ENCODE results near the gene RNF227.

The RNF227 gene

GRCh38 chr17:7889166-7889955 lies 26.7 kb downstream of the RNF227 start:
- peak; percentile 41 for TF ChIP-seq CTCF (conservative IDR thresholded peaks at IDR 0.05; ENCODE audit: low read depth, low read length)
- peak; percentile 84 for DNase-seq (ENCODE audit: low read depth)
- no peak overlapping the region for H3K4me3 ChIP-seq (ENCODE audit: low read depth, low read length)

GRCh38 chr17:7888184-7888920 lies 27.7 kb downstream of the RNF227 start, which contains the start of gene CHD3:
CHD3 (plus strand) TSS chr17:7888789; CDS start chr17:7889001, 212 bp downstream.
- peak within 1 kb of the TSS; percentile 58 for H3K4me3 ChIP-seq (ENCODE audit: low read depth, low read length)
- TF ChIP-seq CTCF (conservative IDR thresholded peaks at IDR 0.05; ENCODE audit: low read depth, low read length) = no peak
- peak; percentile 50 for DNase-seq (ENCODE audit: low read depth)

GRCh38 chr17:7887482-7888183 lies 28.5 kb downstream of the RNF227 start:
- TF ChIP-seq CTCF (conservative IDR thresholded peaks at IDR 0.05; ENCODE audit: low read depth, low read length) = no peak
- peak overlapping the region; percentile 86 for H3K4me3 ChIP-seq (ENCODE audit: low read depth, low read length)
- DNase-seq (ENCODE audit: low read depth) = peak; percentile 99

GRCh38 chr17:7887038-7887481 lies 29.0 kb downstream of the RNF227 start:
- peak; percentile 20 for TF ChIP-seq CTCF (conservative IDR thresholded peaks at IDR 0.05; ENCODE audit: low read depth, low read length)
- H3K4me3 ChIP-seq (ENCODE audit: low read depth, low read length) = peak overlapping the region; percentile 86
- DNase-seq (ENCODE audit: low read depth) = no peak

- peak; percentile 28 for DNase-seq (ENCODE audit: low read depth)
- H3K4me3 ChIP-seq (ENCODE audit: low read depth, low read length) = peak overlapping the region; percentile 86
- peak; percentile 25 for TF ChIP-seq CTCF (conservative IDR thresholded peaks at IDR 0.05; ENCODE audit: low read depth, low read length)
Measured at GRCh38 chr17:7886227-7887037, 29.7 kb downstream of the RNF227 start.
